Gastroesophageal sphincter (tissue), 4 donors: ENCODE data around the gene GNS. TPM values are rescaled to one million over a fixed set of nuclear protein-coding genes. Genes with fewer than 3 reads are reported as not detected.

Experiments
- ATAC-seq: fragments of 150-250 bp; one replicate; pipeline ENCODE4 v1.9.1; 2016; ENCODE audit warnings: mild to moderate bottlenecking, moderate library complexity
- H3K27ac ChIP-seq, 4 donors: fragments of 200-600 bp; sonication (generic) in 3 of 4; 1 replicate in 3 of 4; 2 replicates in 1 of 4; pipeline ENCODE4 v1.5.1; 2016 to 2019
- H3K27me3 ChIP-seq: fragments of 200-600 bp; sonication (generic); one replicate; pipeline ENCODE4 v1.5.1; 2019
- H3K36me3 ChIP-seq, 2 donors: fragments of 200-600 bp; sonication (generic); one replicate each; pipeline ENCODE4 v1.5.1; 2019; ENCODE audit warnings: control low read depth in 1 of 2
- H3K4me1 ChIP-seq, 3 donors: fragments of 200-600 bp; sonication (generic); 1 replicate in 2 of 3; 2 replicates in 1 of 3; pipeline ENCODE4 v1.5.1; 2016 to 2019; ENCODE audit warnings: control low read depth in 2 of 3
- H3K4me3 ChIP-seq, 2 donors: fragments of 200-600 bp; sonication (generic); one replicate each; pipeline ENCODE4 v1.5.1; 2019; ENCODE audit warnings: mild to moderate bottlenecking in 1 of 2, moderate library complexity in 1 of 2
- H3K9me3 ChIP-seq, 3 donors: fragments of 200-600 bp; sonication (generic); one replicate each; pipeline ENCODE4 v1.5.1; 2017 to 2019; ENCODE audit warnings: control low read depth in 2 of 3
- CTCF ChIP-seq, 4 experiments: fragments of 200-600 bp in 2 of 4; fragments of 450-650 bp in 2 of 4; sonication (generic) in 1 of 4; IDR thresholded peaks; one replicate each; pipeline ENCODE4 v1.5.1; 2017 to 2019; ENCODE audit warnings: antibody characterized with exemption in 4 of 4, mild to moderate bottlenecking in 2 of 4, moderate library complexity in 2 of 4
- EP300 ChIP-seq: sonication (generic); formaldehyde crosslinking; IDR thresholded peaks from one replicate; pipeline ENCODE4 v1.6.1; 2017; ENCODE audit warnings: antibody characterized with exemption, mild to moderate bottlenecking
- WGBS, 2 donors: methylation state at CpG; one replicate each; pipeline ENCODE4 v1.1.5; 2018; ENCODE audit warnings: low coverage in 1 of 2; 5-methylcytosine and 5-hydroxymethylcytosine counted together
- total RNA-seq, 4 donors: library from RNA; depleted of rRNA; stranded (reverse); fragments of >200 nt; gene quantifications; one replicate each; pipeline ENCODE4 v1.1.0, GENCODE V29; 2016

The GNS gene
- total RNA-seq, 4 donors from 2014 or later, result 69.3 to 116 (median 89.7) TPM

GRCh38 chr12:64665514-64665913, 93.7 kb downstream of the GNS start:
- H3K4me3 ChIP-seq, result no peak overlapping the region
- peaks cover 16 to 96% (median 39%) of the 10 kb centered on the region in 3 donors for H3K4me1 ChIP-seq

More at GRCh38 chr12:64665514-64665913, 93.7 kb downstream of the GNS start:
- H3K36me3 ChIP-seq, result no peaks in the 10 kb centered on the region
- WGBS, 2 donors, result 25 to 28% methylated on average over 2 to 4 of the region's 4 CpGs
- H3K27ac ChIP-seq, result peak overlapping the region; percentile 46 to 85 (median 76)
- no peak for TF ChIP-seq EP300
- no peak for TF ChIP-seq CTCF (IDR thresholded peaks at IDR 0.05)
- H3K27me3 ChIP-seq, result no peaks in the 10 kb centered on the region
- H3K9me3 ChIP-seq, result no peaks in the 10 kb centered on the region
- ATAC-seq, result no peak

Other genes with a start within 250 kb of the GNS start
- gene RASSF3, start 148.9 kb downstream of the GNS start, total RNA-seq, result 100 to 1,000 TPM; 149 to 332 (median 182) TPM
- 1 to 10 TPM in 3 of 4 donors, under 1 TPM in 1; 0.35 to 6.7 (median 2.5) TPM for gene TBC1D30, start 65.2 kb upstream of the GNS start, total RNA-seq